OCI-LY1 (cell line): Measurements from ENCODE around the gene PRKCE.
A peak's percentile ranks its signal among the peaks of the same experiment; 100 is the strongest.

Source experiments
- H2AFZ ChIP-seq: fragments of 200-600 bp; sonication (generic), shearing (Covaris generic); 2 replicates; pipeline ENCODE4 v1.6.0; 2014; ENCODE audit warnings: antibody characterized with exemption, mild to moderate bottlenecking, low read length
- H3F3A ChIP-seq: fragments of 200-600 bp; sonication (generic), shearing (Covaris generic); 2 replicates; pipeline ENCODE4 v1.6.0; 2014; ENCODE audit warnings: mild to moderate bottlenecking, antibody characterized with exemption, low read length, moderate library complexity; ENCODE audit not compliant: insufficient read depth
- H3K27ac ChIP-seq: fragments of 200-600 bp; sonication (generic); 2 replicates; pipeline ENCODE4 v1.5.1; 2014; ENCODE audit warnings: low read length, mixed run types, mild to moderate bottlenecking, low read depth; ENCODE audit not compliant: poor library complexity, severe bottlenecking
- H3K27me3 ChIP-seq: fragments of 200-600 bp; sonication (generic); 2 replicates; pipeline ENCODE4 v1.6.0; 2014; ENCODE audit warnings: antibody characterized with exemption, mild to moderate bottlenecking, low read length, moderate library complexity; ENCODE audit not compliant: insufficient read depth
- H3K36me3 ChIP-seq: fragments of 200-600 bp; sonication (generic); 2 replicates; pipeline ENCODE4 v1.6.1; 2014; ENCODE audit warnings: mild to moderate bottlenecking, antibody characterized with exemption, low read length, moderate library complexity, mixed read lengths; ENCODE audit not compliant: insufficient read depth
- H3K4me1 ChIP-seq: fragments of 200-600 bp; sonication (generic); 2 replicates; pipeline ENCODE4 v1.5.1; 2014; ENCODE audit warnings: mild to moderate bottlenecking, low read length, moderate library complexity; ENCODE audit not compliant: insufficient read depth, severe bottlenecking
- H3K4me2 ChIP-seq: fragments of 200-600 bp; sonication (generic), shearing (Covaris generic); 2 replicates; pipeline ENCODE4 v1.6.1; 2014; ENCODE audit warnings: low read length
- H3K4me3 ChIP-seq: fragments of 200-600 bp; sonication (generic); 2 replicates; pipeline ENCODE4 v1.5.1; 2014; ENCODE audit warnings: low read length, low read depth, mild to moderate bottlenecking, mixed read lengths; ENCODE audit not compliant: poor library complexity, severe bottlenecking
- H3K79me2 ChIP-seq: fragments of 200-600 bp; shearing (Covaris generic); 2 replicates; pipeline ENCODE4 v1.6.1; 2016; ENCODE audit warnings: mixed run types, low read length, mixed read lengths; ENCODE audit not compliant: insufficient read depth
- H3K9ac ChIP-seq: fragments of 200-600 bp; sonication (generic), shearing (Covaris generic); 2 replicates; pipeline ENCODE4 v1.6.1; 2014; ENCODE audit warnings: mild to moderate bottlenecking, low read length, mixed read lengths
- H3K9me2 ChIP-seq: fragments of 200-600 bp; sonication (generic), shearing (Covaris generic); 2 replicates; pipeline ENCODE4 v1.6.1; 2014; ENCODE audit warnings: low read depth, mild to moderate bottlenecking, low read length, mixed read lengths
- H3K9me3 ChIP-seq: fragments of 200-600 bp; shearing (Covaris generic); 2 replicates; pipeline ENCODE4 v1.6.1; 2014; ENCODE audit warnings: low read length, mixed read lengths
- H4K20me1 ChIP-seq: fragments of 200-600 bp; sonication (generic), shearing (Covaris generic); 2 replicates; pipeline ENCODE4 v1.6.0; 2016; ENCODE audit warnings: mild to moderate bottlenecking, low read length; ENCODE audit not compliant: insufficient read depth
- EZH2 ChIP-seq: fragments of 200-600 bp; sonication (generic), shearing (Covaris generic); IDR thresholded peaks from 2 replicates; pipeline ENCODE4 v1.8.0; 2017; ENCODE audit warnings: borderline replicate concordance, mixed run types, mild to moderate bottlenecking, antibody characterized with exemption, low read length, moderate library complexity, mixed read lengths
- TF ChIP-seq, protein P1 (sequence below): fragments of 200-600 bp; sonication (generic), shearing (Covaris generic); IDR thresholded peaks from 2 replicates; pipeline ENCODE4 v1.5.1; 2017; ENCODE audit warnings: mild to moderate bottlenecking, antibody characterized with exemption, low read length, moderate library complexity, mixed read lengths

PRKCE gene

GRCh38 chr2:45907592-45907991, 256.1 kb downstream of the PRKCE start:
- Histone ChIP-seq H3F3A (no peaks in the 10 kb centered on the region), H3K9me3 (no peaks in the 10 kb centered on the region), H3K4me3 (no peak overlapping the region), H3K9ac (no peak overlapping the region), H3K27ac (no peak overlapping the region), H3K9me2 (no peaks in the 10 kb centered on the region), H4K20me1 (no peaks in the 10 kb centered on the region), H3K27me3 (no peaks in the 10 kb centered on the region), H3K79me2 (no peaks in the 10 kb centered on the region), H3K4me1 (peaks cover 38% of the 10 kb centered on the region), H2AFZ (no peak overlapping the region), H3K36me3 (no peaks in the 10 kb centered on the region), H3K4me2 (no peak overlapping the region)
- TF ChIP-seq EZH2, result no peak
- TF ChIP-seq, protein P1, sequence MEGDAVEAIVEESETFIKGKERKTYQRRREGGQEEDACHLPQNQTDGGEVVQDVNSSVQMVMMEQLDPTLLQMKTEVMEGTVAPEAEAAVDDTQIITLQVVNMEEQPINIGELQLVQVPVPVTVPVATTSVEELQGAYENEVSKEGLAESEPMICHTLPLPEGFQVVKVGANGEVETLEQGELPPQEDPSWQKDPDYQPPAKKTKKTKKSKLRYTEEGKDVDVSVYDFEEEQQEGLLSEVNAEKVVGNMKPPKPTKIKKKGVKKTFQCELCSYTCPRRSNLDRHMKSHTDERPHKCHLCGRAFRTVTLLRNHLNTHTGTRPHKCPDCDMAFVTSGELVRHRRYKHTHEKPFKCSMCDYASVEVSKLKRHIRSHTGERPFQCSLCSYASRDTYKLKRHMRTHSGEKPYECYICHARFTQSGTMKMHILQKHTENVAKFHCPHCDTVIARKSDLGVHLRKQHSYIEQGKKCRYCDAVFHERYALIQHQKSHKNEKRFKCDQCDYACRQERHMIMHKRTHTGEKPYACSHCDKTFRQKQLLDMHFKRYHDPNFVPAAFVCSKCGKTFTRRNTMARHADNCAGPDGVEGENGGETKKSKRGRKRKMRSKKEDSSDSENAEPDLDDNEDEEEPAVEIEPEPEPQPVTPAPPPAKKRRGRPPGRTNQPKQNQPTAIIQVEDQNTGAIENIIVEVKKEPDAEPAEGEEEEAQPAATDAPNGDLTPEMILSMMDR, result 0 out of 2 replicates have a peak, but pooled peaks have one; percentile 7

DNA sequence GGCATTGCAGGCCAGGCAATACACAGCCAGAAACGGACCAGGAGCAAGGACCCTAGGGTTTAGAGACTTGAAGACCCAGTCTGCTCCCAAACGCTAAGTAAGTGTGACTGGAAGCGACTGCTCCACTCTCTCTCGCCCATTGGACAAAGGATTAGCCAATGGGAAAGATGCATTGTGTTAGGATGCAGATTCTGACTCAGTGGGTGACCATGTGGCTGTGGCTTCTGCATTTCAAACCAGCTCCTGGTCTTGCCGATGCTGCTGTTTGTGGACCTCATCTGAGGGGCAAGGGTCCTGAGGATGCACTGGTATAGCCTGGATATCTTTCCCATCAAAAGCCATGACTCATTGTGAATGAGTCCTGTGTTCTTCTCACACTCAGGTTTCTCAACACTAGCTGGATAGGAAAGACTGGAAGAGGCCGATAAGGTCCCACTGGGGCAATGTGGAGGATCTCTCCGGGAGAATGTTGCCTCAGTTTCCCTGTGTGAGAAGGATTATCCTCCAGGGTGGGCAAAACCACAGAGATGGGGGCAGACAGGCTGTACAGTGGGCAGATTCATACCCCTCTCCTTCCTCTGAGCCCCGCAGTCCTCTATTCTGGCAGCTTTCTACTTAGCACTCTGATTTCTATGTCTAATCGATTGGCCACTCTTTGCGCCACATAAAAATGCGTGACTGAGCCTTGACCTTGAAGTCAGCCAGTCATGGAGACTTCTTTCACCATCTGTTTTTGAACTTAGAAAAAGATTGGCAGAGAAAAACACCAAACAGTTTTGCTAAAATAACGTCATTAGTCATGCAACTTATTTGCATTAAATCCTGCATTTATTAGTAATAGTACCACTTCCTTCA, 257.1 kb downstream of the PRKCE start:
- TF ChIP-seq, protein P1, result no peak
- no peak for TF ChIP-seq EZH2
- no peaks in the 10 kb centered on the region for H4K20me1 ChIP-seq

GRCh38 chr2:45909171-45909565, 257.7 kb downstream of the PRKCE start:
- H3K36me3 ChIP-seq, result no peaks in the 10 kb centered on the region
- no peaks in the 10 kb centered on the region for H3K9me3 ChIP-seq
- H3K4me2 ChIP-seq, result no peak overlapping the region
- no peaks in the 10 kb centered on the region for H3K27me3 ChIP-seq
- no peaks in the 10 kb centered on the region for H3K9me2 ChIP-seq
- H4K20me1 ChIP-seq, result no peaks in the 10 kb centered on the region
- no peaks in the 10 kb centered on the region for H3K79me2 ChIP-seq
- no peak overlapping the region for H3K27ac ChIP-seq
- TF ChIP-seq EZH2, result no peak
- TF ChIP-seq, protein P1, result no peak
- no peak overlapping the region for H3K4me3 ChIP-seq
- H3F3A ChIP-seq, result no peaks in the 10 kb centered on the region
- no peak overlapping the region for H3K9ac ChIP-seq
- H2AFZ ChIP-seq, result no peak overlapping the region
- peaks cover 35% of the 10 kb centered on the region for H3K4me1 ChIP-seq

More for the DNA sequence above, 257.1 kb downstream of the PRKCE start:
- Histone ChIP-seq H3K4me2 (no peak overlapping the region), H3K9ac (no peak overlapping the region), H2AFZ (no peak overlapping the region), H3K9me3 (no peaks in the 10 kb centered on the region), H3K27ac (no peak overlapping the region), H3K9me2 (no peaks in the 10 kb centered on the region), H3K4me3 (no peak overlapping the region), H3F3A (no peaks in the 10 kb centered on the region), H3K4me1 (peaks cover 38% of the 10 kb centered on the region), H3K27me3 (no peaks in the 10 kb centered on the region), H3K36me3 (no peaks in the 10 kb centered on the region), H3K79me2 (no peaks in the 10 kb centered on the region)
